Measurements from ENCODE around the gene NOL6. TPM values are rescaled to one million over a fixed set of nuclear protein-coding genes. Genes with fewer than 3 reads are reported as not detected.

NOL6 gene
- total and polyA plus RNA-seq, 2 of the 13 experiments (the other 11 are each of a cell fraction or from before 2014, with no cell fraction given), result 17.0 to 30.2 TPM

- peak overlapping the region; percentile 38 to 70 (median 51); a peak in 4 of 6 replicates for H3K4me3 ChIP-seq (replicated peaks in 1 of 3; ENCODE audit: insufficient read depth in 1 of 3, low read depth in 2 of 3, low read length in 3 of 3)
- FAIRE-seq (no peak), ATAC-seq (peak; percentile 9), DNase-seq (ENCODE audit: low spot score) (no peak)
- peaks cover 63% of the 10 kb centered on the region for H3K4me1 ChIP-seq (ENCODE audit: insufficient read depth, low read length)
- H4K20me1 ChIP-seq (ENCODE audit: insufficient read depth, low read length), result no peaks in the 10 kb centered on the region
- no peaks in the 10 kb centered on the region for H3K9me3 ChIP-seq (ENCODE audit: low read length)
- ChIA-PET POLR2A (interaction anchor here (0.8 to 2.6 kb wide), 7 partner anchors 9 to 67 kb away, joined by 3 to 18 read pairs (median 3); no protein-coding TSS in a partner anchor), CTCF (ENCODE audit: low intra/inter-chr PET ratio, low total read pairs) (no interaction called here)
- H3K27me3 ChIP-seq (ENCODE audit: control insufficient read depth in 1 of 2, insufficient read depth in 2 of 2, low read length in 2 of 2), result peaks cover 8 to 48% of the 10 kb centered on the region in 2 experiments
- no peak overlapping the region for H2AFZ ChIP-seq (ENCODE audit: low read length)
- no peaks in the 10 kb centered on the region for H3K36me3 ChIP-seq (replicated peaks in 1 of 2; ENCODE audit: control insufficient read depth in 1 of 2, insufficient read depth in 2 of 2, low read length in 2 of 2)
- H3K79me2 ChIP-seq (ENCODE audit: insufficient read depth, low read length), result no peaks in the 10 kb centered on the region
- H3K4me2 ChIP-seq (ENCODE audit: low read depth, low read length), result peak overlapping the region; percentile 89
- BruUV-seq (replicated peaks), result no TSS peak
- in situ Hi-C loops (cut with HindIII; ENCODE audit: extremely low pct_ligation_motif_present, low pct_unique_long_range_greater_than_20kb), result loop anchor here (5.0 kb wide), 1 partner anchor 41 kb away; no protein-coding TSS in a partner anchor
- 8% methylated on average over 8 of the region's 20 CpGs for WGBS (ENCODE audit: low lambda C conversion rate)
- no peak overlapping the region for H3K27ac ChIP-seq (ENCODE audit: extremely low read length, insufficient read depth, low read length)
- H3K9ac ChIP-seq (ENCODE audit: insufficient read depth, low read depth, low read length), result no peak overlapping the region
- no peak for TF ChIP-seq YEATS2 (CRISPR knock-in tag; IDR thresholded peaks at IDR 0.05; ENCODE audit: borderline replicate concordance)
- peak; percentile 59; the same call in 1 of the 2 replicates for TF ChIP-seq ZNF430 (CRISPR knock-in tag; IDR thresholded peaks at IDR 0.05)
- TF ChIP-seq ZNF563 (CRISPR knock-in tag; IDR thresholded peaks at IDR 0.05), result no peak
- 0 out of 2 replicates have a peak, but pooled peaks have one; percentile 44 for TF ChIP-seq ZNF354B (CRISPR knock-in tag; IDR thresholded peaks at IDR 0.05)
- 0 out of 2 replicates have a peak, but pooled peaks have one; percentile 2 for TF ChIP-seq ZNF362 (CRISPR knock-in tag; IDR thresholded peaks at IDR 0.05; ENCODE audit: borderline replicate concordance)
- 0 out of 2 replicates have a peak, but pooled peaks have one; percentile 31 for TF ChIP-seq ZNF605 (CRISPR knock-in tag; IDR thresholded peaks at IDR 0.05)
- no peak for TF ChIP-seq ZNF850 (CRISPR knock-in tag; conservative IDR thresholded peaks at IDR 0.05)
- TF ChIP-seq ZNF652 (CRISPR knock-in tag; IDR thresholded peaks at IDR 0.05; ENCODE audit: borderline replicate concordance, low read depth), result peak; percentile 59; the same call in 1 of the 2 replicates
- TF ChIP-seq, protein P1, sequence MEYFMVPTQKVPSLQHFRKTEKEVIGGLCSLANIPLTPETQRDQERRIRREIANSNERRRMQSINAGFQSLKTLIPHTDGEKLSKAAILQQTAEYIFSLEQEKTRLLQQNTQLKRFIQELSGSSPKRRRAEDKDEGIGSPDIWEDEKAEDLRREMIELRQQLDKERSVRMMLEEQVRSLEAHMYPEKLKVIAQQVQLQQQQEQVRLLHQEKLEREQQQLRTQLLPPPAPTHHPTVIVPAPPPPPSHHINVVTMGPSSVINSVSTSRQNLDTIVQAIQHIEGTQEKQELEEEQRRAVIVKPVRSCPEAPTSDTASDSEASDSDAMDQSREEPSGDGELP (IDR thresholded peaks at IDR 0.05; ENCODE audit: borderline replicate concordance, low read depth), result 0 out of 2 replicates have a peak, but pooled peaks have one; percentile 24
- TF ChIP-seq SAFB2 (CRISPR knock-in tag; IDR thresholded peaks at IDR 0.05; ENCODE audit: borderline replicate concordance, low read depth), result 0 out of 2 replicates have a peak, but pooled peaks have one; percentile 33
- 0 out of 2 replicates have a peak, but pooled peaks have one; percentile 14 for TF ChIP-seq ZNF770 (CRISPR knock-in tag; IDR thresholded peaks at IDR 0.05)
- TF ChIP-seq ZFP1 (CRISPR knock-in tag; IDR thresholded peaks at IDR 0.05), result no peak
- 0 out of 2 replicates have a peak, but pooled peaks have one; percentile 35 for TF ChIP-seq SP4 (CRISPR knock-in tag; IDR thresholded peaks at IDR 0.05)
- peak; percentile 27; the same call in 1 of the 2 replicates for TF ChIP-seq NFKB2 (CRISPR knock-in tag; IDR thresholded peaks at IDR 0.05; ENCODE audit: borderline replicate concordance)
- 0 out of 2 replicates have a peak, but pooled peaks have one; percentile 24 for TF ChIP-seq ZMYM2 (CRISPR knock-in tag; IDR thresholded peaks at IDR 0.05)
- TF ChIP-seq BORCS8-MEF2B (CRISPR knock-in tag; IDR thresholded peaks at IDR 0.05), result 0 out of 2 replicates have a peak, but pooled peaks have one; percentile 26
- peak; percentile 89 for TF ChIP-seq MNT (IDR thresholded peaks at IDR 0.05)
- intact Hi-C loops (cut with micrococcal nuclease; ENCODE audit: unreplicated experiment), result loop anchor here (2.0 kb wide), 1 partner anchor 45 kb away; the partner anchor contains the start of gene AQP7
Observed at GRCh38 chr9:33447799-33448553, 25.7 kb downstream of the NOL6 start.

Data from HepG2 (cell line).